GM12874 (cell line): Measurements from ENCODE around the gene CBLB.

Source experiments
- TF ChIP-seq, protein P1 (sequence below): IDR thresholded peaks from 2 replicates; pipeline ENCODE4 v1.5.1; 2011; ENCODE audit warnings: low read depth, mild to moderate bottlenecking, control low read depth, low read length, moderate library complexity; ENCODE audit not compliant: insufficient read depth

CBLB gene

DNA sequence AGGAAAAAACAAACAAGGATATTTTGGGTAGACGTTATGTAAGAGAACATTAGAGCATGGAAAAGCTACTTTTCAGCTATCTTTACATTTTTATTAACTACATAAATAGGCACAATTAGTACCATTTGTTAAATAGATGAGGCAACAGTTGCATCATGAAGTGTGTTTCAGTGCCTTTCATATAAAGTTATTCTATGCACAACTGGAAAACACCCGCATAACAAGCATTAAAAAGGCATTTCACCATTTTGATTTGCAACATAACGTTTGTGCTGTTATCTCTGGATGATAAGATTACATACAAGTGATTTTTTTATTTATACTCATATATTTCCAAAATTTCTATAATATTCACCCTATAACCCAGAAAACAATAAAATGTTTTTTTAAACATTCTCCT lies 69.5 kb downstream of the CBLB start:
- TF ChIP-seq, protein P1, sequence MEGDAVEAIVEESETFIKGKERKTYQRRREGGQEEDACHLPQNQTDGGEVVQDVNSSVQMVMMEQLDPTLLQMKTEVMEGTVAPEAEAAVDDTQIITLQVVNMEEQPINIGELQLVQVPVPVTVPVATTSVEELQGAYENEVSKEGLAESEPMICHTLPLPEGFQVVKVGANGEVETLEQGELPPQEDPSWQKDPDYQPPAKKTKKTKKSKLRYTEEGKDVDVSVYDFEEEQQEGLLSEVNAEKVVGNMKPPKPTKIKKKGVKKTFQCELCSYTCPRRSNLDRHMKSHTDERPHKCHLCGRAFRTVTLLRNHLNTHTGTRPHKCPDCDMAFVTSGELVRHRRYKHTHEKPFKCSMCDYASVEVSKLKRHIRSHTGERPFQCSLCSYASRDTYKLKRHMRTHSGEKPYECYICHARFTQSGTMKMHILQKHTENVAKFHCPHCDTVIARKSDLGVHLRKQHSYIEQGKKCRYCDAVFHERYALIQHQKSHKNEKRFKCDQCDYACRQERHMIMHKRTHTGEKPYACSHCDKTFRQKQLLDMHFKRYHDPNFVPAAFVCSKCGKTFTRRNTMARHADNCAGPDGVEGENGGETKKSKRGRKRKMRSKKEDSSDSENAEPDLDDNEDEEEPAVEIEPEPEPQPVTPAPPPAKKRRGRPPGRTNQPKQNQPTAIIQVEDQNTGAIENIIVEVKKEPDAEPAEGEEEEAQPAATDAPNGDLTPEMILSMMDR = no peak

DNA sequence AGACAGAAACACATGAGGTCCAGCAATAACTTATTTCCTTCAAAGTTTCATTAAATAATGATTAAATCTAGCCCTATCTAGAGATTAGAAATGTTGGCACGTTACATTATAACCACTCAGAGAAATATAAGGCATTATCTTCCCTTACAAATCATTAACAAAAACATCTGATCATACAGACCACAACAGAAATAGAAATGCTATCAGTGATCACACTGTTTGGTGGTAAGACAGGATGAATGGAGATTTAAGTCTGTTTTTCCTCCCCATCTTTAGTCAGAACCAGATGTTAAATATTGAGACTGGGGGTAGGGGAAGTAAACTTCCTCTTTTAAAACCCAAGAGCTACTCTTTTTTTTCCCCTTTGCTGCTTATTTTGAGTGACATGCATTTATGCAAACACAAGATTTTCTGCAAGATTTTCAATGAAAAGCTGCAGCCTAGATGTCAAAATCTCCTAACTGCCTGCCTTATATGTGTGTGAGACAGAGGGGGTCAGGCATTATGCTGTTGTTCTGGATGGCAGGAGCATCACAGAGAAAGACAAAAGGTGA lies 70.4 kb downstream of the CBLB start:
- TF ChIP-seq, protein P1 = no peak

DNA sequence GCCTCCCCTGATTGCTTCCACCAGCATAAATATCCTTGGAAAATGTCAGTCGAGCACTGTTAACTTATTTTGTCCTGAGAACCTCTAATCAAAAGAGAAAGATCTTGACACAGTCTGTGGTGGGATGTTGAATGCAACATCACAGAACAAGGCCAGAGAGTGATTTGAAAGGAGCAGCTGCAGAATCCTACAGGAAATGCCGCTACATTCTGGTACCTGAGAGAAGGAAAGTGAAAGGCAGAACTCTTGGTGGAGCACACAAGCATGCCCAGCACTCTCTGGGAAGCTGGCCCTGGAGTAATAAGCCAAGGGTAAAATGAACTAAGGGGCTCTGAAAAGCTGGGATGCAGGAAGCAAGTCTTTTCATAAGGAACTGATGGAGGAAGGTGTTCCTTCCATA lies 75.8 kb downstream of the CBLB start:
- TF ChIP-seq, protein P1 = no peak

DNA sequence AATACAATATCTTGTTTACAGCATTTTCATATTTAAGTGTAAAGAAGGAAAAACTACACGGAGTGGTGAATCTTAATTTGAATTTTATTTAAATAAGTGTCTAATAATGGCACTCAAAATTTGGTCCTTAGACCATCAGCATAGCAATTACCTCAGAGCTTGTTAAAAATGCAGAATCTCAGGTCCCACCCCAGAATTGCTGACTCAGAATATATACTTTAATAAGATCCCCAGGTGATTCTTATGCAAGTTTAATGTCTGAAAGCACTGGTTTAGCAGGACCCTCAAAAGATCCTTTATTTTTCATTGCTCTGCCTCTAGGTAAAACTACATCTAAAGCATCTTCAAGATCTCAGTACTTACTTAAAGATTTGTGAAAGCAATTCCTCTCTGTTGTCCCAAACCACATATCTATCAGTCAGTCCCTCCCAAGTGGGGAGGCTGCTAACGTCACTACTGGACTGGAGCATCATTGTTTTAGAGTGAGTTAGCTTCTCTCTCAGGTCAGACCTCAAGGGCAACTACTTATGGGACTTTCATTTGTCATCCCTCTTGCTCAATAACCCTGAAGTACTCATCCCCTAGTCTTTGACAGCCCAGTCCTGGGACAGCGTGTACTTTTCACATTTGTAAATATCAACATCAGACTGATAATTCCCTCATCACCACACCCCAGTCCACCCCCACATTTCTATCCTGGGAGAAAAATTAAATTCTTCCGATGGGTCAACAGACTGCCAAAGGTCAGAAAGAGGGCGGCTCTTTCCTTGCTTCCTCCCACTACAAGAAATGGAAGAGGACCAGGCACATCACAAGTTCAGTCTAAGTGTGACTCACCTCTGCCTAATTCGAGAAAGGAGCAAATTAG lies 76.7 kb downstream of the CBLB start:
- TF ChIP-seq, protein P1 = no peak

DNA sequence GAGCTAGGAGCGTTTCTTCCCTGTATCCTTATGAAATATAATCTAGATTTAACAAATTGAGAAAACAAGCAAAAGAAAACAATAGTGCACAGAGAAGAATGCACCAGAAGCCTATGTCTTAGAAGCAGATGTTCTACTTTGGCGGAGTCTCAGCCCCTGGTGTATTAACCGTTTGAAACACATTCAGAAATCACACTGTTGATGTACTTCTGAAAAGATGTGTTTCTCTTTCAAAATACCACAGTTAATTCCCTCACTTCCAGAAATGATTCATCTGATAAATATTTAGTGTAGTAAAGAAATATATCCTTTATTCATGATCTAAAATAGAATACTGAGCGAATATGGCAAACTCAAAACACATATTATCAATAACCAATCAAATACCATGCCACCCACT lies 77.7 kb downstream of the CBLB start:
- TF ChIP-seq, protein P1 = no peak

DNA sequence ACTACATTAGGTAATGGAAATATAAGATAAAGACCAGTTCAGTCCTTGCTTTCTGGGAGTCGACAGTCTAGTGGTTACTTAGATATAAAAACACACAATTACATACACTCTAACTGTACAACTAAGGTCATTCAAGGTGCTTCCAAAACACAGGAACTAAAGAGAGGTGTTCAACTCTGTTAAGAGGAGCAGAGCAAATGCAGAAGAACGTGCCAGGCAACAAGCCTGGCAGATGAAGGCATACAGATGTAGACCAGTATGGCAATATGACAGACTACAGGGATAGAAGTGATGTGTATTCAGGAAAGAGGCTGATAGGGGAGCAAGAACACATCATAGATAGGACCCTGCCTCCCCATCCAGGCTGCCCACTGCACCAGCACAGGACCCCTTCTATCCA lies 78.3 kb downstream of the CBLB start:
- TF ChIP-seq, protein P1 = no peak

DNA sequence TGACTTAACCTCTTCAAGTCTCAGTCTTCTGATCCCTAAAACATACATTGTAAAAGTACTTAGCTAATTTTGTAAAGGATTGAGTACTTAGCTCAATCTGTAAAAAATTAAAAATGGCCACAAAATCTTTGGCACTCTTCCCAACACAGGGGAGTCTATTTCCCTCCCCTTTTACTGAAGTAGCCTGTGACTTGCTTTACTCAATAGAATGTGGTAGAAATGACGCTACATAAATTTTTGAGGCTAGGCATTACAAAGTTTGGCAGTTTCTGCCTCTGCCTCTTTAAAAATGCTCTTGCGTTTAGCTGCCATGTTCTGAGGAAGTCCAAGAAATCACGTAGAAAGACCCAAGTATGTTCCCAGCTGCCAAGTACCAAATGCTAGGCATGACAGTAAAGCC lies 80.2 kb downstream of the CBLB start:
- TF ChIP-seq, protein P1 = no peak
